Activated effector memory CD4-positive, alpha-beta T cell treated with anti-CD3 and anti-CD28 coated beads, Interleukin-2, amount 50 U/mL, for 16 hours (primary cell): ENCODE data around the gene EEF2KMT.
"Not testable (repeated sequence)": the region's sequence is repeated elsewhere in the genome, so short reads cannot be mapped to it uniquely, and the experiment has no call there.

Experiments used
- DNase-seq: peaks from one replicate; pipeline ENCODE4 v3.0.0-alpha.2; 2020

The EEF2KMT gene

GRCh38 chr16:5070431-5071186, 27.0 kb downstream of the EEF2KMT start:
- DNase-seq, result no peak

GRCh38 chr16:5069854-5070253, 27.7 kb downstream of the EEF2KMT start:
- DNase-seq, result no peak

- no peak for DNase-seq
These were observed 28.5 kb downstream of the EEF2KMT start for GRCh38 chr16:5069048-5069447.

DNA sequence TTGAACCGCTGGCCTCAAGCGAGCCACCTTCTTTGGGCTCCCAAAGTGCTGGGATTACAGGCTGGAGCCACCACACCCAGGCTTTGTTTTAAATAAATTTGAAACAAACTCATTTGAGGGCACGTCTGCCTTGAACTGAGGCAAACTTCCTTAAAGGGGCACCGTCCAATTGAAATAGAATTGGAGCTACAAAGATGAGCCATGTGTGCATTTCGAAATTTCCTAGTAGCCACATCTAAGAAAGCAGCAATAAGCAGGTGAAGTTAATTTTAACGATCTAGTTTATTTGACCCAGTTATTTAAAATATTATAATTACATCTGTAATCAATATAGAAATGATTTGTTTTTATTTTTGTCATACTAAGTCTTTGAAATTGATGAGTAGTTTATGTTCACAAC, 31.1 kb downstream of the EEF2KMT start:
- DNase-seq, result no peak

DNA sequence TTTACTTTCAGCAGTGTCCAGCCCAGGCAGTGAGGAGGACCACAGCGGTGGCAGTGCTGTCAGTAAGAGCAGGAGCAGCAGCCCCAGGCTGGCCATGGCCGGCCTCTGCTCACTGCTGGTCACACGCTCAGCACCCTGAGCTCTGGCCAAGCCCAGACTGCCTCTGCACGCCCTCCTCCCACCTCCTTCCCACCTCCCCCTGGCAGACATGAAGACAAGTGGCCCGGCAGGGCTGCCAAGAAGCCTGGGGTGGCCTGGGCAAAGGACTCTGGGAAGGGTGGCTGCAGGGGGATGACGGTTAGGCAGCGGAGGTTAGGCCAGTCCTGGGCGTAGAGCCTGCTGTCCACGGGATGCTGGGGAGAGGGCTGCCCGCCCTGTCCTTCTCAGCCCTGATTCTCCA, 31.8 kb downstream of the EEF2KMT start, which contains the start of gene C16orf89:
Gene C16orf89, minus strand, starts transcription at position 144 of the 400 bp plus-strand sequence. Its CDS starts 48 bp downstream, at position 96.
- no peak for DNase-seq

DNA sequence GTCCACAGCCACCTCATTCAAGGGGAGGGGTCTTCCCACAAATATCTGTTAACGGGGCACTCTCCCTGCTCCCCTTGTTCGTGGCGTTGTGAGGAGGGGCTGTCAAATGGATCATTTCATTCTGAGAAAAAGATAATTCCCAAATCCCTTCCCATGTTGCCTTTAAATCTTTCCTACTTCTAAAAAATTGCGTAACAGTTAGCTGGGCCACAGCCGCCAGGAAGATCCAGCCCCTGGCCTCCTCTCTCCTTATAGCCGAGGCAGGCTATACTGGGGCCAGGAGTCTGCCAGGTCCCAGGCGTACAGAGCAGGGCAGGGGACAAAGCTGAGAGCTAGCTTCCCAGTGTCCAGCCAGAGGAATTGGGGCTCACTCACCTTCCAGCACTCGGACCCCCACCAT, 32.3 kb downstream of the EEF2KMT start:
- DNase-seq, result no peak

DNA sequence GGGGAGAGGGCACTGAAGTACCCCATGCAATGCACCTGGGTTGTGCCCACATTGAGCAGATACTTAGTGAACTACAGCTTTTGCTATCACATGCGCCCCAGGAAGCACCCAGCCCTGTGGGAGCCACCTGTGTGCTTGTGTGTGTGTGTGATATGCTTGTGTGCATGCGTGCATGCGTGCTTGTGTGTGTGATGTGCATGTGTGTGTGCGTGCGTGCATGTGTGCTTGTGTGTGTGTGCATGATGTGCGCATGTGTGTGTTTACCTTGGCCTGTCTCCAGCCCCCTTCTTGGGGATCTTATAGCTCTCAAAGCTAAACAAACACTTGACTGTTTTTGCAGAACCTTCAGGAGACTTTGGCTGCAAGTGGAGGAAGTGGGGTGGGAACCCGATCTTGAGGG, 32.7 kb downstream of the EEF2KMT start:
- no peak for DNase-seq

- DNase-seq, result no peak
These were observed 34.5 kb downstream of the EEF2KMT start for GRCh38 chr16:5062790-5063765.

GRCh38 chr16:5062051-5062450, 35.5 kb downstream of the EEF2KMT start:
- no peak for DNase-seq

- DNase-seq, result no peak
These were observed 37.4 kb downstream of the EEF2KMT start for GRCh38 chr16:5060073-5060641.

- no peak for DNase-seq
These were observed 38.1 kb downstream of the EEF2KMT start for GRCh38 chr16:5059386-5060072.

DNA sequence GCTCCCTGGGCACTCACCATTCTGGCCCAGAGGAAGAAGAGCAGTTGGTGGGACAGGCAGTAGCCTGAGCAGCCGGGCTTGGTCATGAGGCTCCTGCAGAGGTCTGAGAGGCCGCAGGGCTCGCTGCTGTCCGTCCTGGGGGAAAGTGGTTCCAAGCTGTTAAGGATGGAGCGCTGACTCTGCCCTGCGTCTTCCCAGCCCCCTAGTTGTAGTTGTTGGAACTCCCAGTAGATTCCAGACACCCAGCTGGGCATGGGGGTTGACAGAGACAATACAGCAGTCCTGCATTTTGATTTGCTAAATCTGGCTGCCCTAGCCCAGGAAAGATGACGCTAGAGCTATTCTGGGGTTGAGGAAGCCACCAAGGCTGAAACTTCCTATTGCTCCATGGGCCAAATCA, 39.1 kb downstream of the EEF2KMT start:
- DNase-seq, result no peak

GRCh38 chr16:5056352-5056751, 41.2 kb downstream of the EEF2KMT start:
- peak; percentile 74 for DNase-seq

DNA sequence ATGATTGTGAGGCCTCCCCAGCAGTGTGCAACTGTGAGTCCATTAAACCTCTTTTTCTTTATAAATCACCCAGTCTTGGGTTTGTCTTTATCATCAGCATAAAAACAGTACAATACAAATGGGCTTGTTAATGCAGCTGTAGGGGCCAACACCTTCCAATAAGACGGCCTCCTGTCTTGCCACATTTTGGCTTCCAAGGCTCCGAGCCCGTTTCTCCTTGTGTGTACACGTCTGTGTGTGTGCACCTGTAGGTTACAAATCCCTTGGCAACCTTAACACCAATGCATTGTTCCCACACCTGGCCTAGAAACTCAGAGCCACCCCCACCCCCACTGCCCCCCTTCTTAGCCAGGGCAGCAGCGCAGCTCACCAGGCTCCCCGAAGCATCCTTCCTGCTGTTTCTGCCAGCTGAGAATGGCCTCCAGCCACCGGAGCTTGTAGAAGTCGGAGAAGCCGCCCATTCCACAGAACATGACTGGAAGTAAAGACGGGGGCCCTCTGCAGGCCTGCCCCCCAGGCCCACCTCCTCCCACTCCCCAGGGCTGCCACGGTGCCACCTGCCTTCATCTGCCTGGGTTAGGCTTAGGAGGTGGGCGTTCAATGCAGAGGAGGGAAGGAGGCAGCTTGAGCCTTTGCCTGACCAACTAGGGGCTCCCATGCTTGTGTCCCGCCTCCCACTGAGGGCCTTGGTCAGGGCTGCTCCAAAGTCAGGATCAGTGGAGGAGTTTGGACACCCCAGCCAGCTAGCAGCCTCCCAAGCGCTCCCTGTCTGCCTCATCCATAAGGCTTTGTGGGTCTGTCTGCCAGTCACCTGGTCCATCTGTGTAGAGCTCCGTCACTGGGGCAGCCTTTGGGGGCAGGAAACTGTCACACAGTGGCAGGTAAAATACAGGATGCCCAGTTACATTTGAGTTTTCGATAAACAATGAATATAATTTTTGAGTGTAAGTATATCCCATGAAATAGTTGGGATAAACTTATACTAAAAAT, 42.4 kb downstream of the EEF2KMT start:
- DNase-seq, result no peak

- DNase-seq, result no peak
These were observed 50.7 kb downstream of the EEF2KMT start for GRCh38 chr16:5046914-5047313.

DNA sequence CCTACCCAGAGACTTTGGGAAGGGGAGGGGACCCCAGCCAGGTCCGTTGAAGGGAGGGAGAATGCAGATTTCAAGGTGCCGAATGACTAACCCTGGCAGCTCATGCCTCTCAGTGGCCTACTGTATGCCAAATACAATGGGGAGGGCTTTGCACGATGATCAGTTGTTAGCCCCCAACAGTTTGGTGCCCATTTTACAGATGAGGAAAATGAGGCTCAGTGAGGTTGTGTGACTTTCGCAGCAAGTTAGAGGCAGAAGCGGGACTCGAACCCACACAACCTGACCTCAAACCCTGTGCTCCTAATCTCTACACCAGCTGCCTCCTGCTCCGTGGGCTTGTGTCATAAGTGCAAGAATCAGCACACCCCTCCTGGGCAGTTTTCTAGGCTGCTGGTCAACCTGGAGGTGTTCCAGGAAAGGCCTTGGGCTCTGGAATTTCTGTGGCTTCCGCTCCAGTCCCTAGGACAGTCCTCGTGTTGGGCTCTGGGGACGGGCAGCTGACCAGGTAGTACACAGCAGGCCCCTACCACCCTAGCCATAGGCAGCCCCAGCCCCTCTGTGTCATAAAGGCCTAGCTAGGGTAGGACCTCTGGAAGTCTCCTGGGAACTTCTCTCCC, 52.0 kb downstream of the EEF2KMT start:
- DNase-seq, result no peak

DNA sequence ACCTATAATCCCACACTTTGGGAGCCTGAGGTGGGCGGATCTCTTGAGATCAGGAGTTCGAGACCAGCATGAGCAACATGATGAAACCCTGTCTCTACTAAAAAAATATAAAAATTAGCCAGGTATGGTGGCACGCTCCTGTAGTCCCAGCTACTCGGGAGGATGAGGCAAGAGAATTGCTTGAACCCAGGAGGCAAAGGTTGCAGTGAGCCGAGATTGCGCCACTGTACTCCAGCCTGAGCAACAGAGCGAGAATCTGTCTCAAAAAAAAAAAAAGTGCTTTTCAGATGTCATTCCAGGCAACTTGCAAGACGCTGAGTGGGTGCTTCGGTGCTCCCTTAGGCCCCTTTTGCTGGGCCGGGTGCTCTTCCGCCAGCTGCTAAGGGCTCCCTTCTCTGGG, 53.0 kb downstream of the EEF2KMT start:
- not testable (repeated sequence) for DNase-seq

DNA sequence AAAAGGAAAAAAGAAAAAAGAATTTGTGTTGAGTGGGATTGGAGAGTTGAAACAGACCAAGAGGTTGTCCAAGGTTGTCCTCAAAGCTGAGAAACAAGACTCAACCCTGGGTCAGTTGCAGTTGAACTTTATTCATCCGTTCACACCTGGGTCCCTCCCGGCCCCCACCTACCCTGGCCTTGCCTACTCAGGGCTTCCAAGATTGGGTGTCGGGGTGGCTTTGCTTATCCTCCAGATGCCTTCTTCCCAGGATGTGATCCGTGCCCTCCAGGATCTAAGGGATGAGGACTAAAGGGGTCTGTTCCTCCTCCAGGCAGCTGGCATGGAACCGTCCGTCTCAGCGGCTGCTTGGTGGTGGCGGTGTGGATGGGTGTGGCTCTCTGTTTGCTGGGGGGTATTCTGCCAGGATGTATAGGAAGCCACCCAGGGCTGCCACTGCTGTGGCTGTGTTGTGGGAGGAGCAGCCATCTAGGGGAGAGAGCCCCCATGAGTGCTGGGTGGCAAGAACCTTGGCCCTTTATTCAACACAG, 53.5 kb downstream of the EEF2KMT start:
- DNase-seq, result no peak

DNA sequence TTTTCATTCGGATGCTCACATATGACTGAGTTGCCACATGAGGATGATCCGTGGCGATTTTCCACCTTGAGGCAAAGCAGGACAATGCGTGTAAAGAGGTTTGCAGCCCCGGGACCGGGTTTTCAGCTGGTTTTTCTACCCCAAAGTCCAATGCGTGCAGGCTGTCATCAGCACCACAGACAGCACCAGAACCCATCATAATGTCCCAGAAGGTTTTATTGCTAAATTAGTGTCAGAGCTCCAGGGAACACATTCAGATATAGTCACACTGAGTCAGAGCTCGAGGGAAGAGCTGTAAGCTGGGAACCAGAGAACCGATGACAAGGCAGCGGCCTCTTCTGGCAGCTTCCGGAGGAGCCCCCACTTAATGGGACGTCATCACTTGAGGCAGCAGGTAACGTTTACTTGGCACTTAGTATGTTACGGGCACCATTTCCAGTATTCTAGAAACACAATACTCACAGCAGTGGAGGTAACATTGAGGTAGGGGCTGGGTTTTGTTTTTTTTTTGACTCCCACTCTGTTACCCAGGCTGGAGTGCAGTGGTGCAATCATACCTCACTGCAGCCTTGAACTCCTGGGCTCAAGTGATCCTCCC, 54.9 kb downstream of the EEF2KMT start:
- DNase-seq, result no peak

DNA sequence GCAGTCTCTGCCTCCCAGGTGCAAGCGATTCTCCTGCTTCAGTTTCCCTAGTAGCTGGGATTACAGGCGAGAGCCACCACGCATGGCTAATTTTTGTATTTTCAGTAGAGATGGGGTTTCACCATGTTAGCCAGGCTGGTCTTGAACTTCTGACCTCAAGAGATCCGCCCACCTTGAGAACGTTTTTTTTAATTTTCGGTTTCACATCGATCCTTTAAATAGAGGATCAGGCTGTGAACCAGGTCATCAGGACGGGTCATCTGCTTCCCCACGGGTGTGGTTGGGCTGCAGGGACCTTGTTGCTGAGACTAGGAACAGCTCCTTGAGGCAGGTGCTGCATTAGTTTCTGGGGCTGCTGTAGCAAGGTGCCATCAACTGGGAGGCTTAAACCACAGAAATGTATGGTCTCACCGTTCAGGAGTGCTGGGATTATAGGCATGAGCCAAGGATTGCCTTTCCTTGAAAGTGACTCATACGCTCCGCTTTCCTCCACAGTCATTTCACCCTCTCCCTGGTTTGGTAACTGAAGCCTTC, 55.9 kb downstream of the EEF2KMT start:
- DNase-seq, result no peak
